ENCODE results near the gene NXN. TPM values are rescaled to one million over a fixed set of nuclear protein-coding genes. Genes with fewer than 3 reads are reported as not detected.

NXN gene
- polyA plus RNA-seq, 3 donors, result not detected

DNA sequence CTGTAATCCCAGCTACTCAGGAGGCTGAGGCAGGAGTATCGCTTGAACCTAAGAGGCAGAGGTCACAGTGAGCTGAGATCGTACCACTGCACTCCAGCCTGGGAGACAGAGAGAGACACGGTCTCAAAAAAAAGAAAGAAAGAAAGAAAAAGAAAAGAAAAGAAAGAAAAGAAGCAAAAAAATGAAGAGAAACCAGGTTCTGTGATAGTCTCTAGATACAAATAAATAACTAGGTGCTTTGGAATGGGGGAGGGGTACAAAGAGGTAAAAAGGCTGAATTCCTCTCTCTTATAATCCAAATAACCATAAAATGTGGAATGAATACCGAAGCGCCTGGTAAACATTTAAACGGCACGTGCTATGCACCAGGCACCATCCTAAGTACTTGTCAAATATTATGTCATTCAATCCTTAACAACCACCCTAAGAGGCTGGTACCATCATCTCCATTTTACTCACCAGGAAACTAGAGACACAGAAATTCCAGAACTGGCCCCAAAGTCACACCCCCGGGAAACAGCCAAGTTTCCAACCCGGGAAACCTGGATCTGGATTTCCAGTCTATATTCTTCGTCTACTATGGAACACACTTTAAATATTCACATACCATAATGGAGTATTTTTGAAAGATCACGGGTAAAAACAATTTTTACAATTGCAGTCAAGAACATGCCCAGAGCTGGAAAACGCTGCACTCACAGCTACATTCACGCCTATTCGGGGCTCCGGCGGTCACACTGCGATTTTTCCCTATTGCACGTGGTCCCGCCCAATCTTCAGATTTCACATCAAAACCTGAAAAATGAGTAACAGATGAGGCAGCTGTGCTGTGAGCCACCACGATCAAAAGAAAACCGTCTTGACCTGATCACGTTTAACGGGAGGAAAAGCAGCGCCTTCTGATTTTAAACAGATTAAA is 10.5 kb downstream of the NXN start:
- WGBS (ENCODE audit: insufficient coverage), result 96% methylated on average over 12 of the region's 24 CpGs
- Histone ChIP-seq H3K79me2 (ENCODE audit: insufficient read depth, low read length) (no peaks in the 10 kb centered on the region), H3K27ac (ENCODE audit: low read depth in 1 of 2, low read length in 2 of 2) (no peak overlapping the region), H3K36me3 (replicated peaks in 1 of 2; ENCODE audit: control insufficient read depth in 1 of 2, insufficient read depth in 2 of 2, low read length in 2 of 2) (no peaks in the 10 kb centered on the region), H4K20me1 (ENCODE audit: insufficient read depth, low read length) (no peaks in the 10 kb centered on the region), H2AFZ (ENCODE audit: insufficient read depth, low read depth, low read length, poor library complexity, severe bottlenecking) (no peak overlapping the region), H3K27me3 (ENCODE audit: control insufficient read depth in 2 of 2, insufficient read depth in 2 of 2, low read length in 2 of 2) (peaks cover 0 to 30% of the 10 kb centered on the region in 2 donors), H3K4me3 (replicated peaks in 1 of 3; ENCODE audit: low read depth in 2 of 3, low read length in 3 of 3) (no peak overlapping the region), H3K9ac (ENCODE audit: insufficient read depth, low read length, poor library complexity, severe bottlenecking) (no peak overlapping the region), H3K4me2 (replicated peaks; ENCODE audit: extremely low read depth, low read length, poor library complexity, severe bottlenecking) (no peak overlapping the region), H3K9me3 (replicated peaks in 1 of 2; ENCODE audit: control insufficient read depth in 1 of 2, insufficient read depth in 1 of 2, low read length in 2 of 2) (no peaks in the 10 kb centered on the region), H3K4me1 (ENCODE audit: control insufficient read depth in 1 of 2, insufficient read depth in 2 of 2, low read length in 2 of 2) (no peaks in the 10 kb centered on the region)
- H3K36me3 Mint-ChIP-seq, result no peaks in the 10 kb centered on the region
- peaks cover 0 to 1% (median 0%) of the 10 kb centered on the region in 7 donors for H3K9me3 Mint-ChIP-seq
- DNase-seq, result no peak
- TF ChIP-seq, protein P1, sequence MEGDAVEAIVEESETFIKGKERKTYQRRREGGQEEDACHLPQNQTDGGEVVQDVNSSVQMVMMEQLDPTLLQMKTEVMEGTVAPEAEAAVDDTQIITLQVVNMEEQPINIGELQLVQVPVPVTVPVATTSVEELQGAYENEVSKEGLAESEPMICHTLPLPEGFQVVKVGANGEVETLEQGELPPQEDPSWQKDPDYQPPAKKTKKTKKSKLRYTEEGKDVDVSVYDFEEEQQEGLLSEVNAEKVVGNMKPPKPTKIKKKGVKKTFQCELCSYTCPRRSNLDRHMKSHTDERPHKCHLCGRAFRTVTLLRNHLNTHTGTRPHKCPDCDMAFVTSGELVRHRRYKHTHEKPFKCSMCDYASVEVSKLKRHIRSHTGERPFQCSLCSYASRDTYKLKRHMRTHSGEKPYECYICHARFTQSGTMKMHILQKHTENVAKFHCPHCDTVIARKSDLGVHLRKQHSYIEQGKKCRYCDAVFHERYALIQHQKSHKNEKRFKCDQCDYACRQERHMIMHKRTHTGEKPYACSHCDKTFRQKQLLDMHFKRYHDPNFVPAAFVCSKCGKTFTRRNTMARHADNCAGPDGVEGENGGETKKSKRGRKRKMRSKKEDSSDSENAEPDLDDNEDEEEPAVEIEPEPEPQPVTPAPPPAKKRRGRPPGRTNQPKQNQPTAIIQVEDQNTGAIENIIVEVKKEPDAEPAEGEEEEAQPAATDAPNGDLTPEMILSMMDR (IDR thresholded peaks at IDR 0.05), result no peak
- no peak overlapping the region for H3K27ac Mint-ChIP-seq
- H3K4me3 Mint-ChIP-seq, result peak overlapping the region in 1 of 2 donors; percentile 57
- H3K27me3 Mint-ChIP-seq (ENCODE audit: low read depth in 3 of 3), result peaks cover 34 to 55% (median 55%) of the 10 kb centered on the region in 3 donors
- intact Hi-C loops (cut with micrococcal nuclease), result no loop called here
- H3K4me1 Mint-ChIP-seq, result peaks cover 1% of the 10 kb centered on the region

DNA sequence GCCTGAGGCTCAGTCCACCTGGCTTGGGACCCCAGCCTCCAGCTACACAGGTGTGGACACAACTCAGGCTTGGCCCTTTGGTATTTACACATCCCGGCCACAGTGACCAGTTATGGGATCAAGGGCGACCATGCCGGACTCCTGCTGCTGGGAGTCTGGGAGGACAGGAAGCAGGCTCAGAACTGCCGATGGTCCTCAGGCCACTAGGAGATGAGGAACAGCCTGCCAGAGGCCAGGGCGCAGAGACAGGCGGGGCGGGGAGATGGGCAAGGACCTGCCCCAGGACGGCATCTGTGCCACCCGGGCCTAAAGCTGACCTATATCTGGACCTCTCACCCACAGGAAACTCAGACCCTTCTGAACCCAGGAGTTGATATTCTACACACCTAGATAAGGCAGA is 12.5 kb downstream of the NXN start:
- Mint-ChIP-seq H3K9me3 (no peaks in the 10 kb centered on the region), H3K27ac (peak overlapping the region in 1 of 7 donors; percentile 0), H3K27me3 (ENCODE audit: low read depth in 3 of 3) (peaks cover 33 to 48% (median 48%) of the 10 kb centered on the region in 3 donors), H3K4me1 (peaks cover 1% of the 10 kb centered on the region), H3K4me3 (no peak overlapping the region), H3K36me3 (no peaks in the 10 kb centered on the region)
- H4K20me1 ChIP-seq (ENCODE audit: insufficient read depth, low read length), result no peaks in the 10 kb centered on the region
- H3K9me3 ChIP-seq (replicated peaks in 1 of 2; ENCODE audit: control insufficient read depth in 1 of 2, insufficient read depth in 1 of 2, low read length in 2 of 2), result no peaks in the 10 kb centered on the region
- H3K79me2 ChIP-seq (ENCODE audit: insufficient read depth, low read length), result no peaks in the 10 kb centered on the region
- no peak overlapping the region for H3K4me2 ChIP-seq (replicated peaks; ENCODE audit: extremely low read depth, low read length, poor library complexity, severe bottlenecking)
- no peak overlapping the region for H3K9ac ChIP-seq (ENCODE audit: insufficient read depth, low read length, poor library complexity, severe bottlenecking)
- no peaks in the 10 kb centered on the region for H3K36me3 ChIP-seq (replicated peaks in 1 of 2; ENCODE audit: control insufficient read depth in 1 of 2, insufficient read depth in 2 of 2, low read length in 2 of 2)
- no peaks in the 10 kb centered on the region for H3K4me1 ChIP-seq (ENCODE audit: control insufficient read depth in 1 of 2, insufficient read depth in 2 of 2, low read length in 2 of 2)
- H2AFZ ChIP-seq (ENCODE audit: insufficient read depth, low read depth, low read length, poor library complexity, severe bottlenecking), result no peak overlapping the region
- 95% methylated on average over 4 of the region's 9 CpGs for WGBS (ENCODE audit: insufficient coverage)
- TF ChIP-seq, protein P1 (IDR thresholded peaks at IDR 0.05), result no peak
- no peak overlapping the region for H3K4me3 ChIP-seq (replicated peaks in 1 of 3; ENCODE audit: low read depth in 2 of 3, low read length in 3 of 3)
- no peak for DNase-seq
- intact Hi-C loops (cut with micrococcal nuclease), result no loop called here
- no peak overlapping the region for H3K27ac ChIP-seq (ENCODE audit: low read depth in 1 of 2, low read length in 2 of 2)
- peaks cover 0 to 30% of the 10 kb centered on the region in 2 donors for H3K27me3 ChIP-seq (ENCODE audit: control insufficient read depth in 2 of 2, insufficient read depth in 2 of 2, low read length in 2 of 2)
